SK-N-SH (cell line): Measurements from ENCODE around the gene PGF. TPM values are rescaled to one million over a fixed set of nuclear protein-coding genes. Genes with fewer than 3 reads are reported as not detected.

Experiments
- CTCF ChIA-PET: fragments of 300-600, 350-600 bp; formaldehyde crosslinking; extraction: SDS; loops from one replicate; lab custom pipeline; 2021; lab: Yijun Ruan, JAX
- POLR2A ChIA-PET: fragments of 350-600 bp; sonication (Branson Sonifier 250); formaldehyde crosslinking; extraction: SDS; loops from one replicate; lab custom pipeline; 2020; ENCODE audit warnings: antibody characterized with exemption, inconsistent platforms; lab: Yijun Ruan, JAX
- DNase-seq: peaks from one replicate; pipeline ENCODE4 v3.0.0; 2012
- H2AFZ ChIP-seq: fragments of 200-600 bp; sonication (generic); 2 replicates; pipeline ENCODE4 v1.8.1; 2016; ENCODE audit warnings: antibody characterized with exemption, mild to moderate bottlenecking, low read depth
- H3F3A ChIP-seq: fragments of 200-600 bp; sonication (generic); replicated peaks from 2 replicates; pipeline ENCODE3; 2016; ENCODE audit warnings: antibody characterized with exemption, mild to moderate bottlenecking; ENCODE audit not compliant: insufficient read depth
- H3K27ac ChIP-seq, 2 experiments: fragments of 200-500 bp in 1 of 2; fragments of 200-600 bp in 1 of 2; sonication (Bioruptor generic) in 1 of 2; sonication (generic), shearing (Covaris generic) in 1 of 2; 2 replicates each; pipeline versions ENCODE4 v1.5.1 to v1.6.1; 2014 to 2016; ENCODE audit warnings: low read depth in 2 of 2, inconsistent platforms in 1 of 2, low read length in 1 of 2, mild to moderate bottlenecking in 1 of 2, mixed read lengths in 1 of 2
- H3K27me3 ChIP-seq: fragments of 200-600 bp; sonication (generic), shearing (Covaris generic); 2 replicates; pipeline ENCODE4 v1.6.1; 2016; ENCODE audit warnings: mixed run types; ENCODE audit not compliant: insufficient read depth
- H3K36me3 ChIP-seq, 2 experiments: fragments of 200-500 bp in 1 of 2; fragments of 200-600 bp in 1 of 2; sonication (Bioruptor generic) in 1 of 2; sonication (generic) in 1 of 2; replicated peaks in 1 of 2; 2 replicates each; pipeline versions ENCODE3 to v1.5.1; 2014 to 2016; ENCODE audit warnings: low read length in 1 of 2, mild to moderate bottlenecking in 1 of 2; ENCODE audit not compliant: insufficient read depth in 2 of 2, control insufficient read depth in 1 of 2
- H3K4me1 ChIP-seq, 2 experiments: fragments of 200-500 bp in 1 of 2; fragments of 200-600 bp in 1 of 2; sonication (Bioruptor generic) in 1 of 2; sonication (generic), shearing (Covaris generic) in 1 of 2; 2 replicates each; pipeline versions ENCODE4 v1.5.1 to v1.6.1; 2014 to 2016; ENCODE audit warnings: low read depth in 1 of 2, low read length in 1 of 2, mixed run types in 1 of 2; ENCODE audit not compliant: insufficient read depth in 2 of 2, control insufficient read depth in 1 of 2
- H3K4me2 ChIP-seq: fragments of 200-600 bp; sonication (generic), shearing (Covaris generic); 2 replicates; pipeline ENCODE4 v1.6.1; 2017; ENCODE audit warnings: mixed run types
- H3K4me3 ChIP-seq, 2 experiments: fragments of 200-500 bp in 1 of 2; fragments of 200-600 bp in 1 of 2; sonication (Bioruptor generic) in 1 of 2; sonication (generic), shearing (Covaris generic) in 1 of 2; 2 replicates each; pipeline versions ENCODE4 v1.5.1 to v1.8.1; 2014 to 2016; ENCODE audit warnings: low read depth in 2 of 2, inconsistent platforms in 1 of 2, low read length in 1 of 2, mild to moderate bottlenecking in 1 of 2, mixed read lengths in 1 of 2, moderate library complexity in 1 of 2
- H3K79me2 ChIP-seq: fragments of 200-600 bp; sonication (generic); 2 replicates; pipeline ENCODE4 v1.8.1; 2017; ENCODE audit warnings: mild to moderate bottlenecking; ENCODE audit not compliant: insufficient read depth
- H3K9ac ChIP-seq: fragments of 200-600 bp; sonication (generic); 2 replicates; pipeline ENCODE4 v1.6.1; 2017; ENCODE audit warnings: mixed run types
- H3K9me2 ChIP-seq: fragments of 200-600 bp; sonication (generic); 2 replicates; pipeline ENCODE4 v1.6.1; 2017; ENCODE audit warnings: mixed run types
- H3K9me3 ChIP-seq: fragments of 200-600 bp; sonication (generic); 2 replicates; pipeline ENCODE4 v1.6.1; 2017; ENCODE audit warnings: mixed run types, mild to moderate bottlenecking, moderate library complexity
- H4K20me1 ChIP-seq: fragments of 200-600 bp; sonication (generic); 2 replicates; pipeline ENCODE4 v1.6.1; 2017; ENCODE audit warnings: mild to moderate bottlenecking, mixed run types; ENCODE audit not compliant: insufficient read depth
- EP300 ChIP-seq, 2 experiments: IDR thresholded peaks; 2 replicates each; pipeline versions ENCODE4 v1.4.0 to v1.6.1; 2012; ENCODE audit warnings: borderline replicate concordance in 1 of 2, low read depth in 1 of 2, low read length in 1 of 2
- EZH2phosphoT487 ChIP-seq: fragments of 200-600 bp; sonication (generic); IDR thresholded peaks from 2 replicates; pipeline ENCODE4 v1.6.1; 2017; ENCODE audit warnings: low read depth, mixed run types, mild to moderate bottlenecking, antibody characterized with exemption, moderate library complexity, borderline replicate concordance
- MEF2A ChIP-seq: IDR thresholded peaks from 2 replicates; pipeline ENCODE4 v1.4.0; 2012; ENCODE audit warnings: low read depth, borderline replicate concordance
- POLR2AphosphoS5 ChIP-seq: IDR thresholded peaks from 2 replicates; pipeline ENCODE4 v1.6.1; 2012; ENCODE audit warnings: low read depth, low read length
- RAD21 ChIP-seq: IDR thresholded peaks from 2 replicates; pipeline ENCODE4 v1.6.1; 2012; ENCODE audit warnings: mild to moderate bottlenecking, low read length
- RCOR1 ChIP-seq: fragments of 150-350 bp; IDR thresholded peaks from 2 replicates; pipeline ENCODE4 v1.6.1; 2017; ENCODE audit warnings: antibody characterized with exemption, low read length
- REST ChIP-seq: IDR thresholded peaks from 2 replicates; pipeline ENCODE4 v1.6.1; 2012; ENCODE audit warnings: mild to moderate bottlenecking, low read depth, low read length, moderate library complexity
- RFX5 ChIP-seq: IDR thresholded peaks from 2 replicates; pipeline ENCODE4 v1.6.1; 2012; ENCODE audit warnings: mild to moderate bottlenecking, improper control_type of control experiment, low read length
- RXRA ChIP-seq: IDR thresholded peaks from 2 replicates; pipeline ENCODE4 v1.4.0; 2012; ENCODE audit warnings: low read depth, mild to moderate bottlenecking, borderline replicate concordance
- SMC3 ChIP-seq: IDR thresholded peaks from 2 replicates; pipeline ENCODE4 v1.6.1; 2012; ENCODE audit warnings: low read depth, low read length, improper control_type of control experiment
- TCF12 ChIP-seq: IDR thresholded peaks from 2 replicates; pipeline ENCODE4 v1.4.0; 2012
- TEAD4 ChIP-seq: IDR thresholded peaks from 2 replicates; pipeline ENCODE4 v1.4.0; 2012; ENCODE audit warnings: mild to moderate bottlenecking, borderline replicate concordance; ENCODE audit not compliant: insufficient read depth
- WGBS: methylation state at CpG from one replicate; pipeline ENCODE4 v1.1.6; 2017; ENCODE audit warnings: low lambda C conversion rate; 5-methylcytosine and 5-hydroxymethylcytosine counted together
- polyA plus RNA-seq, 3 experiments: library from polyadenylated mRNA; depleted of rRNA; stranded (reverse); fragments of >200 nt; gene quantifications; 2 replicates each; pipeline ENCODE4 v1.2.3, GENCODE V29; 2012
- TF ChIP-seq, protein P1 (sequence below): fragments of 150-350 bp; IDR thresholded peaks from 2 replicates; pipeline ENCODE4 v1.6.1; 2016; ENCODE audit warnings: mild to moderate bottlenecking, low read depth, low read length

Gene PGF
- polyA plus RNA-seq, 1 of the 3 experiments (the other 2 are of a cell fraction) = 4.4 TPM

GRCh38 chr14:74964787-74965485 is 9.5 kb upstream of the PGF start:
- Histone ChIP-seq H3K4me1 (peaks cover 0 to 16% of the 10 kb centered on the region in 2 experiments; a peak in 1 of 4 replicates), H3K4me2 (0 out of 2 replicates have a peak overlapping the region, but pooled peaks have one; percentile 15), H3K27ac (peak overlapping the region in 1 of 2 experiments; percentile 53; a peak in 2 of 4 replicates), H3K4me3 (no peak overlapping the region), H3F3A (peaks cover 10% of the 10 kb centered on the region), H3K9me3 (no peaks in the 10 kb centered on the region), H3K27me3 (no peaks in the 10 kb centered on the region), H3K36me3 (no peaks in the 10 kb centered on the region), H3K79me2 (no peaks in the 10 kb centered on the region), H4K20me1 (no peaks in the 10 kb centered on the region), H2AFZ (no peak overlapping the region), H3K9ac (no peak overlapping the region), H3K9me2 (no peaks in the 10 kb centered on the region)
- no peak for DNase-seq
- CTCF ChIA-PET = interaction anchor here (0.6 to 1.8 kb wide), 7 partner anchors 9 to 104 kb away, joined by 3 to 8 read pairs (median 5); partner anchors contain the start of gene PGF
- POLR2A ChIA-PET = interaction anchor here (0.7 to 1.3 kb wide), 2 partner anchors 10 kb away, joined by 3 to 4 read pairs; partner anchors contain the start of gene PGF
- 62% methylated on average over 4 of the region's 4 CpGs for WGBS
- TF ChIP-seq RAD21 (no peak), EP300 (IDR thresholded peaks at IDR 0.05; ENCODE audit: borderline replicate concordance in 1 of 2, low read depth in 1 of 2, low read length in 1 of 2) (no peak), MEF2A (no peak), TEAD4 (no peak), RCOR1 (no peak), RXRA (no peak), RFX5 (no peak), SMC3 (no peak), POLR2AphosphoS5 (no peak), TCF12 (no peak), REST (no peak), EZH2phosphoT487 (no peak)
- TF ChIP-seq, protein P1, sequence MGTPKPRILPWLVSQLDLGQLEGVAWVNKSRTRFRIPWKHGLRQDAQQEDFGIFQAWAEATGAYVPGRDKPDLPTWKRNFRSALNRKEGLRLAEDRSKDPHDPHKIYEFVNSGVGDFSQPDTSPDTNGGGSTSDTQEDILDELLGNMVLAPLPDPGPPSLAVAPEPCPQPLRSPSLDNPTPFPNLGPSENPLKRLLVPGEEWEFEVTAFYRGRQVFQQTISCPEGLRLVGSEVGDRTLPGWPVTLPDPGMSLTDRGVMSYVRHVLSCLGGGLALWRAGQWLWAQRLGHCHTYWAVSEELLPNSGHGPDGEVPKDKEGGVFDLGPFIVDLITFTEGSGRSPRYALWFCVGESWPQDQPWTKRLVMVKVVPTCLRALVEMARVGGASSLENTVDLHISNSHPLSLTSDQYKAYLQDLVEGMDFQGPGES = no peak
